Endothelial cell (in vitro differentiated cells): ENCODE data around the gene SYNDIG1. TPM values are rescaled to one million over a fixed set of nuclear protein-coding genes. Genes with fewer than 3 reads are reported as not detected.

ENCODE experiments used
- DNase-seq: peaks from one replicate; pipeline ENCODE4 v3.0.0; 2021; ENCODE audit warnings: low spot score
- H3K27ac Mint-ChIP-seq: one replicate; pipeline ENCODE4 v1.8.0; 2021; ENCODE audit warnings: mixed read lengths, inconsistent platforms; ENCODE audit not compliant: unreplicated experiment
- H3K27me3 Mint-ChIP-seq: one replicate; pipeline ENCODE4 v1.8.0; 2021; ENCODE audit warnings: mild to moderate bottlenecking, moderate library complexity, mixed read lengths, inconsistent platforms; ENCODE audit not compliant: unreplicated experiment
- H3K36me3 Mint-ChIP-seq: one replicate; pipeline ENCODE4 v1.8.0; 2021; ENCODE audit warnings: mild to moderate bottlenecking, low read depth, mixed read lengths, inconsistent platforms; ENCODE audit not compliant: unreplicated experiment
- H3K4me1 Mint-ChIP-seq: one replicate; pipeline ENCODE4 v1.8.0; 2021; ENCODE audit warnings: mild to moderate bottlenecking, mixed read lengths, inconsistent platforms; ENCODE audit not compliant: unreplicated experiment
- H3K4me3 Mint-ChIP-seq: one replicate; pipeline ENCODE4 v1.8.0; 2021; ENCODE audit warnings: mild to moderate bottlenecking, mixed read lengths, inconsistent platforms; ENCODE audit not compliant: unreplicated experiment
- H3K9me3 Mint-ChIP-seq: one replicate; pipeline ENCODE4 v1.8.0; 2021; ENCODE audit warnings: mixed read lengths, inconsistent platforms; ENCODE audit not compliant: unreplicated experiment
- total RNA-seq: library from RNA; stranded (reverse); fragmentation: NEBNext Ultra II Directional; extraction: Animal tissue kit (Norgen Biotek cat#: 25700); gene quantifications from one replicate; pipeline ENCODE4 v1.2.1, GENCODE V29; 2021; ENCODE audit not compliant: unreplicated experiment
- TF ChIP-seq, protein P1 (sequence below): fragments of 200-600 bp; sonication (generic); IDR thresholded peaks from one replicate; pipeline ENCODE4 v1.5.0; 2021; ENCODE audit warnings: antibody characterized with exemption; ENCODE audit not compliant: unreplicated experiment

Gene SYNDIG1
- total RNA-seq, 1 donor from 2014 or later = 8.1 TPM

DNA sequence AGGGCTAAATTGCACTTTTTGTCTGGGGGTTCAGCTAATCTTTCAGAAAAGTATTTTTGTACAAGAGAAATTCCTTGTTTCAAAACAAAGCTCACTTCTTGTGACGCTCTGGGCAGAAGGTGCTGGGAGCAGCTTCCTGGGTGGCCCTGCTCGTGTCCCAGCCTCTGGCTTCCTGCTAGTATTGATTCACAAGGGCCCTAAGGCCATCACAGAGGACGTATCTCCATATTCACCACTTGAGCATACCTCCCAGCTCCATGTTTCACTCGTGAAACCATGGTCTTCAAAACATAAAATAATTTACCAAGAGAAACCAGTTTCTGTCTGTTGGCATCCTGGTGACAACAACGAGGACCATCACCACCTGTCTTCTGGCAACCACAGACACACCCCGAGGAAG, 49.1 kb downstream of the SYNDIG1 start:
- no peaks in the 10 kb centered on the region for H3K4me1 Mint-ChIP-seq
- DNase-seq = no peak

DNA sequence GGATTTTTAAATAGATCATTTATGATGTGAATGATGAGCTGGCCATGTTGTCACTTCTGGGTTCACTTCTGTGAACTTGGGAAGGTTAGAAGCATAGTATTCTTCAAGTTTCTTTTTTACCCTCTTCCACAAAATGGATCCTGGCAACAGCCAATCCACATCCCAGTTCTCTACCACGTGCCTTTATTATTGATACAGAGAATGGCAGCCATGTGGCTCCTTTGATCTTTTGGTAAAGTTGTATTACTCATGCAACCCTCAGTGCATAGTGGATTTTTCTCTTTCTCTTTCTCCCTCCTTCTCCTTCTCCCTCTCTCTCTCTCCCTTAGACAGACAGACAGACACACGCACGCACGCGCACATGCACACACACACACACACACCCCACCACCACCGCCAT, 50.0 kb downstream of the SYNDIG1 start:
- H3K27ac Mint-ChIP-seq = no peak overlapping the region
- H3K27me3 Mint-ChIP-seq = no peaks in the 10 kb centered on the region
- TF ChIP-seq, protein P1, sequence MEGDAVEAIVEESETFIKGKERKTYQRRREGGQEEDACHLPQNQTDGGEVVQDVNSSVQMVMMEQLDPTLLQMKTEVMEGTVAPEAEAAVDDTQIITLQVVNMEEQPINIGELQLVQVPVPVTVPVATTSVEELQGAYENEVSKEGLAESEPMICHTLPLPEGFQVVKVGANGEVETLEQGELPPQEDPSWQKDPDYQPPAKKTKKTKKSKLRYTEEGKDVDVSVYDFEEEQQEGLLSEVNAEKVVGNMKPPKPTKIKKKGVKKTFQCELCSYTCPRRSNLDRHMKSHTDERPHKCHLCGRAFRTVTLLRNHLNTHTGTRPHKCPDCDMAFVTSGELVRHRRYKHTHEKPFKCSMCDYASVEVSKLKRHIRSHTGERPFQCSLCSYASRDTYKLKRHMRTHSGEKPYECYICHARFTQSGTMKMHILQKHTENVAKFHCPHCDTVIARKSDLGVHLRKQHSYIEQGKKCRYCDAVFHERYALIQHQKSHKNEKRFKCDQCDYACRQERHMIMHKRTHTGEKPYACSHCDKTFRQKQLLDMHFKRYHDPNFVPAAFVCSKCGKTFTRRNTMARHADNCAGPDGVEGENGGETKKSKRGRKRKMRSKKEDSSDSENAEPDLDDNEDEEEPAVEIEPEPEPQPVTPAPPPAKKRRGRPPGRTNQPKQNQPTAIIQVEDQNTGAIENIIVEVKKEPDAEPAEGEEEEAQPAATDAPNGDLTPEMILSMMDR = no peak
- no peaks in the 10 kb centered on the region for H3K9me3 Mint-ChIP-seq
- H3K36me3 Mint-ChIP-seq = no peaks in the 10 kb centered on the region
- H3K4me3 Mint-ChIP-seq = no peak overlapping the region
- no peak for DNase-seq
- H3K4me1 Mint-ChIP-seq = no peaks in the 10 kb centered on the region

More for the DNA sequence above, 49.1 kb downstream of the SYNDIG1 start:
- TF ChIP-seq, protein P1 = no peak
- Mint-ChIP-seq H3K27ac (no peak overlapping the region), H3K36me3 (no peaks in the 10 kb centered on the region), H3K4me3 (no peak overlapping the region), H3K9me3 (peaks cover 1% of the 10 kb centered on the region), H3K27me3 (no peaks in the 10 kb centered on the region)

DNA sequence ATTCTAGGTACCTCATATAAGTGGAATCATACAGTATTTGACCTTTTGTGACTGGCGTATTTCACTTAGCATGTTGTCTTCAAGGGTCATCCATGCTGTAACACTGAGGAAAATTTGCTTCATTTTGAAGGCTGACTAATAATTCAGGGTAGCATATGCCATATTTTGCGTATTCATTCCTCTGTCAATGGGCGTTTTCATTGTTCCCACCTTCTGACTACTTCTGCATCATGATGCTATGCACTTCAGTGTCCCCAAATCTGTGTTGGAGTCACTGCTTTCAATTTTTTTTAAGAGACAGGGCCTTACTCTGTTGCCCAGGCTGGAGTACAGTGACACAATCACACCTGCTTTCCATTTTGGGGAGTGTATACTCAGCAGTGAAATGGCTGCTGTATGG, 51.6 kb downstream of the SYNDIG1 start:
- H3K27ac Mint-ChIP-seq = no peak overlapping the region
- TF ChIP-seq, protein P1 = no peak

DNA sequence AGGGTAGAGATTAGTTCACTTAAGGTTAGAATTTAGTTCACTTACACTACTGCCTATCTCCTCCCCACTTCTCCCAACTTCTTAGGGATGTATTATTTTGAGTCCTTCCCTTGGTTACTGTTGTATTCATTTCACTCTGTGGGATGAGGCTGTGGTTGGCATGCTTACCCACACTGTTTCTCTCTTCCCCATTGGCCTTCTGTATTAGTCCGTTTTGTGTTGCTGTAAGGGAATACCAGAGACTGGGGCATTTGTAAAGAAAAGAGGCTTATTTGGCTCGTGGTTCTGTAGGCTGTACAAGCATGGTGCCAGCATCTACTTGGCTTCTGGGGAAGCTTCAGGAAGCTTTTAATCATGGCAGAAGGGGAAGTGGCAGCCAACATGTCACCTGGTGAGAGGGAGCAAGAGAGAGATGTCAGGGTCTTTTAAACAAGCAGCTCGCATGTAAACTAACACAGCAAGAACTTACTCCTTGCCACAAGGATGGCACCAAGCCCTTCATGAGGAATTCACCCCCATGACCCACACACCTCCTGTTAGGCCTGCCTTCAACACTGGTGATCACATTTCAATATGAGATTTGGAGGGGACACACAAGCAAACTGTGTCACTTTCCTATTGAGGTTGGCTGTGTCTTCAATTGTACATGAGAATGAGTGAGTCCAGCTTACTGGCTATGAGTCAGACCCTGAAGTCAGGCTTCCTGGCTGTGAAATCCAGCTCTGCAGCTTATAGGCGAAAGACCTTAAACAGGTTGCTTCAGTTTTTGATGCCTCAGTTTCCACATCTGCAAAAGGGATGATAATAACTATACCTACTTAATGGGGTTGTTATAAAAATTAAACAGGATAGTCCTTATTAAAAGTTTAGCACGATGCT, 53.3 kb downstream of the SYNDIG1 start:
- TF ChIP-seq, protein P1 = no peak
- no peaks in the 10 kb centered on the region for H3K36me3 Mint-ChIP-seq
- DNase-seq = no peak
- H3K27me3 Mint-ChIP-seq = no peaks in the 10 kb centered on the region
- no peak overlapping the region for H3K27ac Mint-ChIP-seq
- H3K4me3 Mint-ChIP-seq = no peak overlapping the region
- no peaks in the 10 kb centered on the region for H3K9me3 Mint-ChIP-seq
- H3K4me1 Mint-ChIP-seq = no peaks in the 10 kb centered on the region

More for the DNA sequence above, 51.6 kb downstream of the SYNDIG1 start:
- Mint-ChIP-seq H3K36me3 (no peaks in the 10 kb centered on the region), H3K4me1 (no peaks in the 10 kb centered on the region), H3K4me3 (no peak overlapping the region), H3K27me3 (no peaks in the 10 kb centered on the region), H3K9me3 (no peaks in the 10 kb centered on the region)
- no peak for DNase-seq

DNA sequence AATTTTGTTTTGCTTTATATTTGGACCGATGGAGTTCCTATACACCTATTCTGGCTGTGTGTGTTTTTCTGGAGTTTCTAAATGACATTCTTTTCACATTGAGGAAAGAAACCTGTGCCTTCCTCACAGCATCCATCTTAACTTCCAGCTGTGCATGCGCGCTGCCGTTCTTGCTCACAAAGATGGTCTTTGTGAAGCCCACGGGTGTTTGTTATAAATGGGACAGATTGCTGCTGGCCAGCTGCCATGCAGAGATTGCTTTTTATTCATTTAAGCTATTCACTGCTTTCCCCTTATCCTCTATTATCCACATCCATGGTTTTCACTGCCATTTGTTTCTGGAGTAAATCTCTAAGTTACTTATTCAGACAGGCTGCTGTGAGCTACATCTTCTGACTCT, 54.2 kb downstream of the SYNDIG1 start:
- H3K4me3 Mint-ChIP-seq = no peak overlapping the region

More for the DNA sequence above, 54.2 kb downstream of the SYNDIG1 start:
- Mint-ChIP-seq H3K9me3 (no peaks in the 10 kb centered on the region), H3K27me3 (no peaks in the 10 kb centered on the region), H3K36me3 (no peaks in the 10 kb centered on the region), H3K4me1 (no peaks in the 10 kb centered on the region), H3K27ac (no peak overlapping the region)
- TF ChIP-seq, protein P1 = no peak
- DNase-seq = no peak
